ENCODE results near the gene ARHGEF28. TPM values are rescaled to one million over a fixed set of nuclear protein-coding genes. Genes with fewer than 3 reads are reported as not detected.

The ARHGEF28 gene
- total and polyA plus RNA-seq, 8 donors: 13.9 to 156 (median 55.7) TPM

DNA sequence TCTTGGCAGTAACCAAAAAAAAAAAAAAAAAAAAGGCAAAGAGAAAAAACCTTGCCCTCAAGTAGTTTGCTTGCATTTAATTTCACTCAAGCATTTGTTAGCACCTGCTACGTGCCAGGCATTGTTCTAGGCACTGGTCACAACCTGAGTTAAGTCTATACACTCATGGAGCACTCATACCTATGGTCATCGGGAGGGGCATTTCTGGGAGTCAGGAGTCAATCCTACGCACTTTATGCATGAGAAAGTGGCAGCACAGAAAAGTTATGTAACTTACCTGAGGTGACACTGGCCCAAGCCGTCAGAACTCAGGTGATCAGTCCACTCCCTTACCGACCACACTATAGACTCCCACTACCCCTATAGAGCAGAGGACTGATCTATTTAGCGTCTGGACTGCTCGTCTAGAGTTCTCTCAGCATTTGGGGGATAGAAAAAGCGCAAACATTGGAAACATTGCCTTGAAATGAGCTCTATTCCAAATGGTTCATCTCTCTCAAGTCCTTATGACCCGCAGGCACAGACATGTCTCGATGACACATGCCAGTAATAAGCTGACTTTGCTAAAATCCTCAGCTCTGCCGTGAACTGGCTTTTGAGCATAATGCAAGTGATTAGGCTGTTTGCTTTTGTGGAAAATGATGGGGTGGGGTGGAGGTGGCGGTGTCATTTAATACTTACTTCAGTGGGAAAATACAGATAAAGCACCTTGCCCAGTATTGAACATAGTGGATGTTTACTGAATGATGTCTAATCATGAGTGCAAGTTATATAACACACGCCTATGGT lies 160.2 kb downstream of the ARHGEF28 start:
- Histone ChIP-seq H3K27ac (peak overlapping the region in 3 of 5 donors; percentile 0 to 7 (median 5)), H3K36me3 (peaks cover 0 to 8% (median 6%) of the 10 kb centered on the region in 4 donors)
- DNase-seq: peak in 1 of 2 donors; percentile 66

DNA sequence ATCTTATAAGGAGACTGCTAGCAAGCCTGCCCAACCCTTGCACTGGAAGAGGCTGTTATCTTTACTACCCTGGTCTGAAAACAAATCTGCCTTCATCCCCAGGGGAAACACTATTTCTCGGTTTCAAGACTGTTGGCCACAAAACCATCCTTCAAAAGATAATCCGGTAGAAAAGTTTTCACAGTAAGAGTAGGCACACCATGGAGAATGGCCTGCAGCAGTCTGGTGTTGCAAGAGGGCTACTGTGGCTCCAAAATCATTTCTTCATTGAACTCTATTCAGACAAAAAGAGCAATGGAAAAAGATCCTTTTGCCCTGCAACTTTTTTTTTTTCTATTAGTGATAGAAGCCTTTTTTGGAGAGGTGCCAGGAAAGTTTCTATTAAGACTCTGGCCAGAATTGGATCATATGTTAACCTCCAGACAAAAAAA lies 163.9 kb downstream of the ARHGEF28 start:
- Histone ChIP-seq H3K4me3 (no peak overlapping the region), H3K27me3 (no peaks in the 10 kb centered on the region), H3K9me3 (no peaks in the 10 kb centered on the region), H3K27ac (no peak overlapping the region), H3K36me3 (no peaks in the 10 kb centered on the region), H3K4me1 (peaks cover 0 to 25% (median 14%) of the 10 kb centered on the region in 4 donors)
- no peak for TF ChIP-seq POLR2A (IDR thresholded peaks at IDR 0.05)
- TF ChIP-seq, protein P1, sequence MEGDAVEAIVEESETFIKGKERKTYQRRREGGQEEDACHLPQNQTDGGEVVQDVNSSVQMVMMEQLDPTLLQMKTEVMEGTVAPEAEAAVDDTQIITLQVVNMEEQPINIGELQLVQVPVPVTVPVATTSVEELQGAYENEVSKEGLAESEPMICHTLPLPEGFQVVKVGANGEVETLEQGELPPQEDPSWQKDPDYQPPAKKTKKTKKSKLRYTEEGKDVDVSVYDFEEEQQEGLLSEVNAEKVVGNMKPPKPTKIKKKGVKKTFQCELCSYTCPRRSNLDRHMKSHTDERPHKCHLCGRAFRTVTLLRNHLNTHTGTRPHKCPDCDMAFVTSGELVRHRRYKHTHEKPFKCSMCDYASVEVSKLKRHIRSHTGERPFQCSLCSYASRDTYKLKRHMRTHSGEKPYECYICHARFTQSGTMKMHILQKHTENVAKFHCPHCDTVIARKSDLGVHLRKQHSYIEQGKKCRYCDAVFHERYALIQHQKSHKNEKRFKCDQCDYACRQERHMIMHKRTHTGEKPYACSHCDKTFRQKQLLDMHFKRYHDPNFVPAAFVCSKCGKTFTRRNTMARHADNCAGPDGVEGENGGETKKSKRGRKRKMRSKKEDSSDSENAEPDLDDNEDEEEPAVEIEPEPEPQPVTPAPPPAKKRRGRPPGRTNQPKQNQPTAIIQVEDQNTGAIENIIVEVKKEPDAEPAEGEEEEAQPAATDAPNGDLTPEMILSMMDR (IDR thresholded peaks at IDR 0.05): no peak
- no peak for TF ChIP-seq POLR2AphosphoS5 (IDR thresholded peaks at IDR 0.05)
- TF ChIP-seq EP300 (IDR thresholded peaks at IDR 0.05): no peak
- peak in 1 of 2 donors; percentile 47 for DNase-seq
- intact Hi-C loops (cut with DNase I; ENCODE audit: low total_unique reads): loop anchor here (5.0 kb wide), 1 partner anchor 203 kb away; no protein-coding TSS in a partner anchor
- WGBS, 5 donors: 59 to 84% (median 66%) methylated on average over 2 of the region's 2 CpGs

More for the DNA sequence above, 160.2 kb downstream of the ARHGEF28 start:
- intact Hi-C loops (cut with DNase I; ENCODE audit: low total_unique reads): no loop called here
- WGBS, 5 donors: 36 to 70% (median 53%) methylated on average over 13 of the region's 13 CpGs
- Histone ChIP-seq H3K4me1 (peaks cover 0 to 25% (median 12%) of the 10 kb centered on the region in 4 donors), H3K9me3 (no peaks in the 10 kb centered on the region), H3K27me3 (no peaks in the 10 kb centered on the region), H3K4me3 (no peak overlapping the region)
- TF ChIP-seq POLR2A (IDR thresholded peaks at IDR 0.05) (no peak), EP300 (IDR thresholded peaks at IDR 0.05) (no peak), POLR2AphosphoS5 (IDR thresholded peaks at IDR 0.05) (no peak)
- TF ChIP-seq, protein P1 (IDR thresholded peaks at IDR 0.05): no peak

DNA sequence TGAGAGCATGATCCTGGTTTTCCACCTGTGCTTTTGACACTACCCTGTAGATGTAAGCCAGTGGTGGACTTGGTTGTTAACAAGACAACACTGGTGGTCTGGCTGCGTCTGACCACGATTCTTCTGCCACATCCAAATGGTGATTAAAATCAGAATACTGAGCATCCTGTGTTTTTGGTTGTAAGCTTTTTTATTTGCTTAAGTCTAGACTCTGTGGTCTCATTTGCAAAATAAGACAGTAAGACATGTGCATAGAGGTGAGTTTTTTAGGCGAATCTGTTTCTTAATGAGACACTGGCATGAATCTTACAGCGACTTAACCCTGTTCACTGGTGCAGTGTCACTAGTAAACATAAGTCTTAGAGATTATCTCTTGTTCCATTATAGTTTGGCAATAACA lies 165.4 kb downstream of the ARHGEF28 start:
- intact Hi-C loops (cut with DNase I; ENCODE audit: low total_unique reads): loop anchor here (5.0 kb wide), 1 partner anchor 204 kb away; no protein-coding TSS in a partner anchor
- WGBS, 5 donors: 50 to 72% (median 64%) methylated on average over 4 of the region's 4 CpGs
- TF ChIP-seq EP300 (IDR thresholded peaks at IDR 0.05): no peak
- TF ChIP-seq, protein P1 (IDR thresholded peaks at IDR 0.05): no peak

DNA sequence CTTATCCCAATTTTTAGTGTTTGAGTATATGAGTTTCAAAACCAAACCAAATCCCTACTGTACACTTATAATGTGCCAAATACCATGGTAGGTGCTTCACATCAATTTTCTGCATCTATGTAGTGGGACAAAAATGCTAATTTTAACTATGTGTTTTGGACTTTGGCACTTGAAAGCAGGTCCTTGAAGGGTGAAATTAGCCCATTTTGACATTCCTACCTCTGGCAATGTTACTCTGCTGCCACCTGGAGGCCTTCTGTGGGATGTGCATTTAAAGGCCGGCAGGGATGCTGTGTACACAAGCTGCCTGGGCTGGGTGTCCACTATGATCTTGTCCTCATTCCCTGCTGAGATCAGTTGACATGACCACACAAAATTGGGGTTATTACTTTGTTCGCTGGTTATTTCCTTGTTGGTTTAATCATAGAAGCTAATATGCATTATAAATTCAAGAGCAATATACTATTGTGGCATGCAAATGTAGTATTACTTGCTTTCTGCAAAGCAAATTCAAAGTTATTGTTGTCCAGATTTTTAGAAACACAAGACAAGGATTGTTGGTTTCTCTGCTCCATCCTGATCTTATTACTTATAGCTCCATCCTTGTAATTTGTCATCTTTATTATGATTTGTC lies 166.8 kb downstream of the ARHGEF28 start:
- Histone ChIP-seq H3K4me1 (peaks cover 0 to 24% (median 11%) of the 10 kb centered on the region in 4 donors), H3K4me3 (no peak overlapping the region), H3K27ac (no peak overlapping the region), H3K27me3 (no peaks in the 10 kb centered on the region), H3K9me3 (no peaks in the 10 kb centered on the region), H3K36me3 (peaks cover 0 to 17% (median 10%) of the 10 kb centered on the region in 4 donors)
- intact Hi-C loops (cut with DNase I; ENCODE audit: low total_unique reads): loop anchor here (5.0 kb wide), 1 partner anchor 206 kb away; no protein-coding TSS in a partner anchor
- peak in 1 of 3 donors; percentile 33 for TF ChIP-seq POLR2AphosphoS5 (IDR thresholded peaks at IDR 0.05)
- TF ChIP-seq POLR2A (IDR thresholded peaks at IDR 0.05): no peak
- TF ChIP-seq, protein P1 (IDR thresholded peaks at IDR 0.05): peak in 5 of 7 experiments; percentile 83 to 94 (median 92)
- no peak for TF ChIP-seq EP300 (IDR thresholded peaks at IDR 0.05)
- 0 to 3% (median 2%) methylated on average over 2 of the region's 2 CpGs for WGBS, 5 donors
- DNase-seq: peak; percentile 78 to 90

More for the DNA sequence above, 165.4 kb downstream of the ARHGEF28 start:
- peaks cover 0 to 13% (median 7%) of the 10 kb centered on the region in 4 donors for H3K36me3 ChIP-seq
- no peaks in the 10 kb centered on the region for H3K9me3 ChIP-seq
- peaks cover 0 to 22% (median 14%) of the 10 kb centered on the region in 4 donors for H3K4me1 ChIP-seq
- no peaks in the 10 kb centered on the region for H3K27me3 ChIP-seq
- H3K4me3 ChIP-seq: no peak overlapping the region
- DNase-seq: no peak
- no peak overlapping the region for H3K27ac ChIP-seq
